Peyer's patch (tissue), 4 donors: ENCODE data around the gene TEX101.

Source experiments
- POLR2A ChIP-seq, 2 donors: fragments of 450-650 bp; IDR thresholded peaks; one replicate each; pipeline ENCODE4 v1.5.1; 2017; ENCODE audit warnings: antibody characterized with exemption in 2 of 2, mild to moderate bottlenecking in 2 of 2, moderate library complexity in 2 of 2
- TF ChIP-seq, protein P1 (sequence below), 6 experiments: fragments of 450-650 bp in 4 of 6; fragments of 200-600 bp in 2 of 6; sonication (generic) in 1 of 6; IDR thresholded peaks; one replicate each; pipeline ENCODE4 v1.5.1; 2017 to 2019; ENCODE audit warnings: antibody characterized with exemption in 6 of 6, mild to moderate bottlenecking in 3 of 6, moderate library complexity in 1 of 6

DNA sequence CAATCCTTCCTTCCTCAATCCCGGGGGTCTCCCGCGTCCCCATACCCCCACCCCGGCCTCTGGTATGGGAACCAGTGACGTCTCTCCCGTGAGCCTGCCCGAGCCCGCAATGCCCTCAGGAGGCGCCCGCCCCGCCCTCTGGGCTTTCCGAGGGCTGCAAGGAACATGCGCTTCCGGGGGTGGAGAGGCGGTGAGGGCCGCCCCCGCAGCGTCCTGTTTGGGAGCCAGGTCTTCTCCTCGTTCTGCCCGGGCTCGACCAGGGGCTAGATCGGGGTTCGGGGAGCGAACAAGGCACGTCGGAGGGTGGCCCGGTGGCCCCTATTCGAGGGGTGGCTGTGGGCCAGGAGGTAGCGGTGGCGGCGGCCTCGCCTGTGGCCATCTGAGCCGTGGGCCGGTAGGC, 6.6 kb upstream of the TEX101 start:
- TF ChIP-seq, protein P1, sequence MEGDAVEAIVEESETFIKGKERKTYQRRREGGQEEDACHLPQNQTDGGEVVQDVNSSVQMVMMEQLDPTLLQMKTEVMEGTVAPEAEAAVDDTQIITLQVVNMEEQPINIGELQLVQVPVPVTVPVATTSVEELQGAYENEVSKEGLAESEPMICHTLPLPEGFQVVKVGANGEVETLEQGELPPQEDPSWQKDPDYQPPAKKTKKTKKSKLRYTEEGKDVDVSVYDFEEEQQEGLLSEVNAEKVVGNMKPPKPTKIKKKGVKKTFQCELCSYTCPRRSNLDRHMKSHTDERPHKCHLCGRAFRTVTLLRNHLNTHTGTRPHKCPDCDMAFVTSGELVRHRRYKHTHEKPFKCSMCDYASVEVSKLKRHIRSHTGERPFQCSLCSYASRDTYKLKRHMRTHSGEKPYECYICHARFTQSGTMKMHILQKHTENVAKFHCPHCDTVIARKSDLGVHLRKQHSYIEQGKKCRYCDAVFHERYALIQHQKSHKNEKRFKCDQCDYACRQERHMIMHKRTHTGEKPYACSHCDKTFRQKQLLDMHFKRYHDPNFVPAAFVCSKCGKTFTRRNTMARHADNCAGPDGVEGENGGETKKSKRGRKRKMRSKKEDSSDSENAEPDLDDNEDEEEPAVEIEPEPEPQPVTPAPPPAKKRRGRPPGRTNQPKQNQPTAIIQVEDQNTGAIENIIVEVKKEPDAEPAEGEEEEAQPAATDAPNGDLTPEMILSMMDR (IDR thresholded peaks at IDR 0.05) = no peak
- no peak for TF ChIP-seq POLR2A (IDR thresholded peaks at IDR 0.05)
